HUES6 (cell line): ENCODE measurements around the gene SCP2.

Experiments used
- H3K27ac ChIP-seq: 2 replicates; pipeline ENCODE4 v1.7.0; 2013; ENCODE audit warnings: low read depth, mild to moderate bottlenecking, low read length, inconsistent platforms
- H3K27me3 ChIP-seq: 2 replicates; pipeline ENCODE4 v1.6.1; 2013; ENCODE audit warnings: low read length; ENCODE audit not compliant: control insufficient read depth, insufficient read depth
- H3K36me3 ChIP-seq: 2 replicates; pipeline ENCODE4 v1.6.1; 2013; ENCODE audit warnings: low read length; ENCODE audit not compliant: control insufficient read depth, insufficient read depth
- H3K4me1 ChIP-seq: 2 replicates; pipeline ENCODE4 v1.6.1; 2013; ENCODE audit warnings: low read length; ENCODE audit not compliant: control insufficient read depth, insufficient read depth
- H3K4me3 ChIP-seq: 2 replicates; pipeline ENCODE4 v1.5.1; 2013; ENCODE audit warnings: low read depth, low read length
- H3K9ac ChIP-seq: one replicate; pipeline ENCODE4 v1.6.1; 2013; ENCODE audit warnings: mild to moderate bottlenecking, low read length
- H3K9me3 ChIP-seq: 2 replicates; pipeline ENCODE4 v1.6.1; 2013; ENCODE audit warnings: low read depth, low read length; ENCODE audit not compliant: control insufficient read depth, insufficient read depth

Gene SCP2

GRCh38 chr1:53069265-53069662 lies 142.2 kb downstream of the SCP2 start:
- H3K36me3 ChIP-seq, result no peaks in the 10 kb centered on the region
- no peaks in the 10 kb centered on the region for H3K9me3 ChIP-seq
- no peak overlapping the region for H3K27ac ChIP-seq
- peaks cover 15% of the 10 kb centered on the region for H3K27me3 ChIP-seq
- no peak overlapping the region for H3K9ac ChIP-seq
- H3K4me1 ChIP-seq, result no peaks in the 10 kb centered on the region
- no peak overlapping the region for H3K4me3 ChIP-seq

- Histone ChIP-seq H3K4me3 (no peak overlapping the region), H3K27me3 (peaks cover 10% of the 10 kb centered on the region), H3K36me3 (no peaks in the 10 kb centered on the region), H3K27ac (no peak overlapping the region), H3K4me1 (no peaks in the 10 kb centered on the region), H3K9me3 (no peaks in the 10 kb centered on the region), H3K9ac (no peak overlapping the region)
These were observed 142.7 kb downstream of the SCP2 start for GRCh38 chr1:53069663-53070327.

GRCh38 chr1:53070621-53071020 lies 143.5 kb downstream of the SCP2 start:
- Histone ChIP-seq H3K9ac (no peak overlapping the region), H3K36me3 (no peaks in the 10 kb centered on the region), H3K27ac (no peak overlapping the region), H3K4me3 (no peak overlapping the region), H3K9me3 (no peaks in the 10 kb centered on the region), H3K4me1 (no peaks in the 10 kb centered on the region), H3K27me3 (peaks cover 1% of the 10 kb centered on the region)

- no peak overlapping the region for H3K27ac ChIP-seq
- no peaks in the 10 kb centered on the region for H3K36me3 ChIP-seq
- H3K27me3 ChIP-seq, result no peaks in the 10 kb centered on the region; the same call in 1 of the 2 replicates
- no peak overlapping the region for H3K9ac ChIP-seq
- no peaks in the 10 kb centered on the region for H3K4me1 ChIP-seq
- no peaks in the 10 kb centered on the region for H3K9me3 ChIP-seq
- no peak overlapping the region for H3K4me3 ChIP-seq
These were observed 144.2 kb downstream of the SCP2 start for GRCh38 chr1:53071167-53071865.

GRCh38 chr1:53071915-53072314 lies 144.8 kb downstream of the SCP2 start:
- no peak overlapping the region for H3K27ac ChIP-seq
- H3K27me3 ChIP-seq, result no peaks in the 10 kb centered on the region; the same call in 1 of the 2 replicates
- no peaks in the 10 kb centered on the region for H3K9me3 ChIP-seq
- no peak overlapping the region for H3K4me3 ChIP-seq
- H3K9ac ChIP-seq, result no peak overlapping the region
- no peaks in the 10 kb centered on the region for H3K4me1 ChIP-seq
- H3K36me3 ChIP-seq, result no peaks in the 10 kb centered on the region

GRCh38 chr1:53073287-53073686 lies 146.2 kb downstream of the SCP2 start:
- Histone ChIP-seq H3K27me3 (no peaks in the 10 kb centered on the region; the same call in 1 of the 2 replicates), H3K4me3 (no peak overlapping the region), H3K4me1 (no peaks in the 10 kb centered on the region), H3K36me3 (no peaks in the 10 kb centered on the region), H3K9me3 (no peaks in the 10 kb centered on the region), H3K27ac (no peak overlapping the region), H3K9ac (no peak overlapping the region)

- Histone ChIP-seq H3K9me3 (no peaks in the 10 kb centered on the region), H3K4me1 (no peaks in the 10 kb centered on the region), H3K4me3 (no peak overlapping the region), H3K27ac (no peak overlapping the region), H3K9ac (no peak overlapping the region), H3K36me3 (no peaks in the 10 kb centered on the region), H3K27me3 (no peaks in the 10 kb centered on the region; the same call in 1 of the 2 replicates)
These were observed 146.8 kb downstream of the SCP2 start for GRCh38 chr1:53073868-53074311.

GRCh38 chr1:53074313-53075154 lies 147.5 kb downstream of the SCP2 start:
- no peaks in the 10 kb centered on the region for H3K9me3 ChIP-seq
- H3K9ac ChIP-seq, result no peak overlapping the region
- H3K27ac ChIP-seq, result no peak overlapping the region
- no peaks in the 10 kb centered on the region; the same call in 1 of the 2 replicates for H3K27me3 ChIP-seq
- no peaks in the 10 kb centered on the region for H3K36me3 ChIP-seq
- no peaks in the 10 kb centered on the region for H3K4me1 ChIP-seq
- H3K4me3 ChIP-seq, result no peak overlapping the region

GRCh38 chr1:53075206-53075605 lies 148.1 kb downstream of the SCP2 start:
- Histone ChIP-seq H3K27ac (no peak overlapping the region), H3K36me3 (no peaks in the 10 kb centered on the region), H3K27me3 (no peaks in the 10 kb centered on the region; the same call in 1 of the 2 replicates), H3K9me3 (no peaks in the 10 kb centered on the region), H3K4me1 (no peaks in the 10 kb centered on the region), H3K9ac (no peak overlapping the region), H3K4me3 (no peak overlapping the region)

GRCh38 chr1:53075761-53076163 lies 148.7 kb downstream of the SCP2 start:
- Histone ChIP-seq H3K9ac (no peak overlapping the region), H3K9me3 (no peaks in the 10 kb centered on the region), H3K36me3 (no peaks in the 10 kb centered on the region), H3K4me3 (no peak overlapping the region), H3K27me3 (no peaks in the 10 kb centered on the region; the same call in 1 of the 2 replicates), H3K27ac (no peak overlapping the region), H3K4me1 (no peaks in the 10 kb centered on the region)

GRCh38 chr1:53076165-53076564 lies 149.1 kb downstream of the SCP2 start:
- Histone ChIP-seq H3K9me3 (no peaks in the 10 kb centered on the region), H3K27ac (no peak overlapping the region), H3K4me1 (no peaks in the 10 kb centered on the region), H3K36me3 (no peaks in the 10 kb centered on the region), H3K9ac (no peak overlapping the region), H3K27me3 (no peaks in the 10 kb centered on the region; the same call in 1 of the 2 replicates), H3K4me3 (no peak overlapping the region)
